Activated naive CD4-positive, alpha-beta T cell treated with Interleukin-2 at 50 U/mL for 16 hours (primary cell): ENCODE results near the gene TAP2.
A peak's percentile ranks its signal among the peaks of the same experiment; 100 is the strongest.

ENCODE experiments used
- DNase-seq: peaks from one replicate; pipeline ENCODE4 v3.0.0-alpha.2; 2020

Gene TAP2

GRCh38 chr6:32853541-32854375, 15.2 kb upstream of the TAP2 start, which contains the start of the genes PSMB9 and TAP1:
TSS of gene PSMB9 (plus strand) at chr6:32854192. CDS start at chr6:32854230, 38 bp downstream.
TSS of gene TAP1 (minus strand) at chr6:32853704. CDS start at chr6:32853636, 68 bp downstream.
- DNase-seq: peak; percentile 98

GRCh38 chr6:32852844-32853540, 14.5 kb upstream of the TAP2 start:
- DNase-seq: peak; percentile 71

- DNase-seq: peak; percentile 48
Measured at GRCh38 chr6:32852018-32852843, 13.7 kb upstream of the TAP2 start.

GRCh38 chr6:32851025-32851424, 12.5 kb upstream of the TAP2 start:
- DNase-seq: no peak

GRCh38 chr6:32849126-32849525, 10.6 kb upstream of the TAP2 start:
- DNase-seq: no peak

- DNase-seq: no peak
Measured at GRCh38 chr6:32847795-32848194, 9.3 kb upstream of the TAP2 start.

- DNase-seq: no peak
Measured at GRCh38 chr6:32847004-32847403, 8.5 kb upstream of the TAP2 start.

- DNase-seq: peak; percentile 42
Measured at GRCh38 chr6:32845384-32845884, 6.9 kb upstream of the TAP2 start.

- no peak for DNase-seq
Measured at GRCh38 chr6:32844839-32845383, 6.4 kb upstream of the TAP2 start.

GRCh38 chr6:32843979-32844838, 5.7 kb upstream of the TAP2 start, which contains the start of gene PSMB8:
TSS of gene PSMB8 (minus strand) at chr6:32844047. CDS start at chr6:32843996, 51 bp downstream.
- DNase-seq: peak; percentile 98

GRCh38 chr6:32843331-32843978, 4.9 kb upstream of the TAP2 start:
- no peak for DNase-seq

- DNase-seq: no peak
Measured at GRCh38 chr6:32842690-32843089, 4.2 kb upstream of the TAP2 start.

GRCh38 chr6:32842021-32842650, 3.6 kb upstream of the TAP2 start:
- no peak for DNase-seq

GRCh38 chr6:32840604-32841246, 2.2 kb upstream of the TAP2 start:
- peak; percentile 29 for DNase-seq

GRCh38 chr6:32839356-32839755, 817 bp upstream of the TAP2 start:
- DNase-seq: no peak

- DNase-seq: no peak
Measured at GRCh38 chr6:32837651-32838113, 857 bp downstream of the TAP2 start.

- no peak for DNase-seq
Measured at GRCh38 chr6:32836873-32837272, 1.7 kb downstream of the TAP2 start.

GRCh38 chr6:32835167-32835893, 3.2 kb downstream of the TAP2 start:
- no peak for DNase-seq

GRCh38 chr6:32833664-32834063, 4.9 kb downstream of the TAP2 start:
- DNase-seq: no peak
